ENCODE measurements around the gene TJP3. TPM values are rescaled to one million over a fixed set of nuclear protein-coding genes. Genes with fewer than 3 reads are reported as not detected.
A peak's percentile ranks its signal among the peaks of the same experiment; 100 is the strongest.
"Not testable (repeated sequence)": the region's sequence is repeated elsewhere in the genome, so short reads cannot be mapped to it uniquely, and the experiment has no call there.

TJP3 gene
- total RNA-seq: 100 to 1,000 TPM; 297 to 343 TPM
- long read RNA-seq, transcript TJP3-202 (21 exons, 3,350 nt): minor isoform, 90 of 529 reads
- long read RNA-seq, transcript TJP3-205 (20 exons, 2,946 nt): minor isoform, 6 of 529 reads
- long read RNA-seq, transcript TJP3-207 (21 exons, 3,068 nt): major isoform, 206 of 529 reads
- long read RNA-seq, partial matches to known transcripts: 185 of 529 reads
- long read RNA-seq, other reads (novel, unspliced or antisense): 41 of 529 reads

GRCh38 chr19:3708207-3708931, at the start of gene TJP3:
Gene TJP3 (plus strand): TSS chr19:3708384. CDS start chr19:3728433, 20,049 bp downstream.
- intact Hi-C loops (cut with DNase I, micrococcal nuclease): no loop called here
- ATAC-seq (peak; percentile 67), DNase-seq (peak; percentile 88 to 91)

- ATAC-seq (no peak), DNase-seq (no peak)
- intact Hi-C loops (cut with DNase I, micrococcal nuclease): no loop called here
Observed at GRCh38 chr19:3658870-3659745, 49.1 kb upstream of the TJP3 start.

GRCh38 chr19:3659746-3660112, 48.5 kb upstream of the TJP3 start:
- DNase-seq (no peak), ATAC-seq (no peak)
- intact Hi-C loops (cut with DNase I, micrococcal nuclease): no loop called here

- DNase-seq: peak in 1 of 2 donors; percentile 45
- peak; percentile 63 for ATAC-seq
- intact Hi-C loops (cut with DNase I, micrococcal nuclease): no loop called here
Observed at GRCh38 chr19:3660493-3661219, 47.5 kb upstream of the TJP3 start.

GRCh38 chr19:3661284-3662238, 46.6 kb upstream of the TJP3 start:
- intact Hi-C loops (cut with DNase I, micrococcal nuclease): no loop called here
- DNase-seq (no peak), ATAC-seq (no peak)

GRCh38 chr19:3663838-3664237, 44.3 kb upstream of the TJP3 start:
- intact Hi-C loops (cut with DNase I, micrococcal nuclease): no loop called here
- ATAC-seq (no peak), DNase-seq (no peak)

GRCh38 chr19:3664879-3665642, 43.1 kb upstream of the TJP3 start:
- ATAC-seq (no peak), DNase-seq (no peak)
- intact Hi-C loops (cut with DNase I, micrococcal nuclease): loop anchor here (5.0 kb wide), 1 partner anchor 37 kb away; the partner anchor contains the start of gene PIP5K1C (in 2 of the 2)

GRCh38 chr19:3665681-3666544, 42.3 kb upstream of the TJP3 start:
- peak in 1 of 2 donors; percentile 73 for DNase-seq
- intact Hi-C loops (cut with DNase I, micrococcal nuclease): loop anchor here (5.0 kb wide), 1 partner anchor 36 kb away; the partner anchor contains the start of gene PIP5K1C (in 2 of the 2)
- ATAC-seq: peak; percentile 72

GRCh38 chr19:3666545-3666856, 41.7 kb upstream of the TJP3 start:
- intact Hi-C loops (cut with DNase I, micrococcal nuclease): loop anchor here (5.0 kb wide), 1 partner anchor 36 kb away; the partner anchor contains the start of gene PIP5K1C (in 2 of the 2)
- ATAC-seq, DNase-seq: not testable (repeated sequence)

GRCh38 chr19:3667037-3667638, 41.0 kb upstream of the TJP3 start:
- no peak for DNase-seq
- ATAC-seq: no peak

GRCh38 chr19:3667766-3668165, 40.4 kb upstream of the TJP3 start:
- DNase-seq (no peak), ATAC-seq (no peak)
- intact Hi-C loops (cut with DNase I, micrococcal nuclease): loop anchor here (5.0 kb wide), 1 partner anchor 35 kb away; the partner anchor contains the start of gene PIP5K1C (in 2 of the 2)

More at GRCh38 chr19:3667037-3667638, 41.0 kb upstream of the TJP3 start:
- intact Hi-C loops (cut with DNase I, micrococcal nuclease): loop anchor here (5.0 kb wide), 1 partner anchor 35 kb away; the partner anchor contains the start of gene PIP5K1C (in 2 of the 2)

- ATAC-seq: peak; percentile 46
- no peak for DNase-seq
- intact Hi-C loops (cut with DNase I, micrococcal nuclease): loop anchor here (5.0 kb wide), 1 partner anchor 34 kb away; the partner anchor contains the start of gene PIP5K1C (in 2 of the 2)
Observed at GRCh38 chr19:3668331-3669081, 39.7 kb upstream of the TJP3 start.

- intact Hi-C loops (cut with DNase I, micrococcal nuclease): loop anchor here (5.0 kb wide), 1 partner anchor 33 kb away; the partner anchor contains the start of gene PIP5K1C (in 2 of the 2)
- DNase-seq (no peak), ATAC-seq (peak; percentile 56)
Observed at GRCh38 chr19:3669082-3669946, 38.9 kb upstream of the TJP3 start.

Data from left colon (tissue), 2 donors.